GM23338 (cell line): ENCODE data around the gene FHAD1. TPM values are rescaled to one million over a fixed set of nuclear protein-coding genes. Genes with fewer than 3 reads are reported as not detected.

Experiments used
- ATAC-seq: fragments of 200-7000 bp; cut with Tn5 transposase; 3 replicates; pipeline ENCODE4 v1.9.1; 2020
- DNase-seq: peaks from one replicate; pipeline ENCODE4 v3.0.0-alpha.2; 2015; ENCODE audit warnings: low spot score
- H2AFZ ChIP-seq: fragments of 200-600 bp; sonication (generic); 2 replicates; pipeline ENCODE4 v1.8.0; 2016; ENCODE audit warnings: antibody characterized with exemption, mild to moderate bottlenecking, moderate library complexity
- H3F3A ChIP-seq: fragments of 200-600 bp; sonication (generic); replicated peaks from 2 replicates; pipeline ENCODE4 v1.8.0; 2017; ENCODE audit warnings: antibody characterized with exemption, mixed run types, low read depth
- H3K27ac ChIP-seq: fragments of 200-600 bp; sonication (generic); 2 replicates; pipeline ENCODE4 v1.6.1; 2016; ENCODE audit warnings: low read depth
- H3K27me3 ChIP-seq: fragments of 200-600 bp; sonication (generic); 2 replicates; pipeline ENCODE4 v1.8.0; 2016; ENCODE audit warnings: mild to moderate bottlenecking, mixed run types, moderate library complexity; ENCODE audit not compliant: insufficient read depth
- H3K36me3 ChIP-seq: fragments of 200-600 bp; sonication (generic); 2 replicates; pipeline ENCODE4 v1.8.0; 2016; ENCODE audit warnings: mild to moderate bottlenecking; ENCODE audit not compliant: insufficient read depth
- H3K4me1 ChIP-seq: fragments of 200-600 bp; sonication (generic); 2 replicates; pipeline ENCODE4 v1.8.0; 2016; ENCODE audit warnings: mild to moderate bottlenecking, moderate library complexity; ENCODE audit not compliant: insufficient read depth
- H3K4me2 ChIP-seq: fragments of 200-600 bp; sonication (generic); 2 replicates; pipeline ENCODE4 v1.7.1; 2017; ENCODE audit warnings: mixed run types
- H3K4me3 ChIP-seq: fragments of 200-600 bp; sonication (generic); 2 replicates; pipeline ENCODE4 v1.6.1; 2016; ENCODE audit warnings: mixed run types
- H3K79me2 ChIP-seq: fragments of 200-600 bp; sonication (generic); replicated peaks from 2 replicates; pipeline ENCODE4 v1.8.0; 2017; ENCODE audit warnings: mild to moderate bottlenecking; ENCODE audit not compliant: insufficient read depth
- H3K9me2 ChIP-seq: fragments of 200-600 bp; sonication (generic); 2 replicates; pipeline ENCODE4 v1.8.0; 2017; ENCODE audit not compliant: insufficient read depth
- H4K20me1 ChIP-seq: fragments of 200-600 bp; sonication (generic); replicated peaks from 2 replicates; pipeline ENCODE4 v1.8.0; 2017; ENCODE audit warnings: mild to moderate bottlenecking; ENCODE audit not compliant: insufficient read depth
- H3K27ac Mint-ChIP-seq: 2 replicates; pipeline ENCODE4 v1.8.0; 2020; ENCODE audit warnings: inconsistent platforms, mild to moderate bottlenecking, moderate library complexity, mixed read lengths
- H3K27me3 Mint-ChIP-seq: 3 replicates; pipeline ENCODE4 v1.8.0; 2022; ENCODE audit warnings: low read depth, mild to moderate bottlenecking, moderate library complexity, mixed read lengths, inconsistent platforms; ENCODE audit not compliant: insufficient read depth, poor library complexity
- H3K36me3 Mint-ChIP-seq: 3 replicates; pipeline ENCODE4 v1.8.0; 2021; ENCODE audit warnings: low read depth, mild to moderate bottlenecking, inconsistent platforms, moderate library complexity, mixed read lengths
- H3K4me1 Mint-ChIP-seq: 3 replicates; pipeline ENCODE4 v1.8.0; 2020; ENCODE audit warnings: mild to moderate bottlenecking, inconsistent platforms, mixed read lengths
- H3K4me3 Mint-ChIP-seq: 3 replicates; pipeline ENCODE4 v1.8.0; 2021; ENCODE audit warnings: moderate library complexity, mild to moderate bottlenecking, inconsistent platforms, mixed read lengths
- H3K9me3 Mint-ChIP-seq: 3 replicates; pipeline ENCODE4 v1.8.0; 2020; ENCODE audit warnings: moderate library complexity, mild to moderate bottlenecking, inconsistent platforms, mixed read lengths
- CREB1 ChIP-seq: fragments of 250-450 bp; sonication (Bioruptor Pico); IDR thresholded peaks from 2 replicates; pipeline ENCODE4 v1.5.0; 2020; ENCODE audit warnings: low read depth, mild to moderate bottlenecking, moderate library complexity
- CTCF ChIP-seq, 2 experiments: fragments of 200-600 bp in 1 of 2; sonication (generic) in 1 of 2; conservative IDR thresholded peaks; 2 replicates each; pipeline versions ENCODE4 v1.5.1 to v1.6.1; 2016 to 2017; ENCODE audit warnings: antibody characterized with exemption in 2 of 2, low read depth in 2 of 2, mild to moderate bottlenecking in 2 of 2, moderate library complexity in 1 of 2
- EZH2 ChIP-seq: fragments of 200-600 bp; sonication (generic); IDR thresholded peaks from one replicate; pipeline ENCODE4 v1.8.0; 2017; ENCODE audit warnings: antibody characterized with exemption, mild to moderate bottlenecking, low read depth; ENCODE audit not compliant: unreplicated experiment
- EZH2phosphoT487 ChIP-seq: fragments of 200-600 bp; sonication (generic); IDR thresholded peaks from one replicate; pipeline ENCODE4 v1.8.1; 2018; ENCODE audit warnings: antibody characterized with exemption; ENCODE audit not compliant: unreplicated experiment
- JUNB ChIP-seq: IDR thresholded peaks from one replicate; pipeline ENCODE4 v1.6.1; 2016; ENCODE audit warnings: antibody characterized with exemption; ENCODE audit not compliant: unreplicated experiment
- NANOG ChIP-seq: IDR thresholded peaks from 2 replicates; pipeline ENCODE4 v1.6.1; 2016; ENCODE audit warnings: antibody characterized with exemption, borderline replicate concordance
- STAT1 ChIP-seq: IDR thresholded peaks from one replicate; pipeline ENCODE4 v1.6.1; 2016; ENCODE audit warnings: antibody characterized with exemption; ENCODE audit not compliant: unreplicated experiment
- ZNF331 ChIP-seq: fragments of 250-450 bp; sonication (Bioruptor Pico); IDR thresholded peaks from 2 replicates; pipeline ENCODE4 v1.5.0; 2020; ENCODE audit warnings: low read depth, mild to moderate bottlenecking, moderate library complexity
- polyA plus RNA-seq: library from polyadenylated mRNA; unstranded; fragments of >200 nt; fragmentation: Nextera tagmentation; extraction: Ambion mirVana; gene quantifications from 2 replicates; pipeline ENCODE4 v1.2.1, GENCODE V29; 2016
- total RNA-seq: library from RNA; depleted of rRNA; stranded (reverse); fragments of >200 nt; shearing (Covaris generic); gene quantifications from 2 replicates; pipeline ENCODE4 v1.2.3, GENCODE V29; 2014
- TF ChIP-seq, protein P1 (sequence below): IDR thresholded peaks from 2 replicates; pipeline ENCODE4 v1.6.1; 2016; ENCODE audit warnings: antibody characterized with exemption
- TF ChIP-seq, protein P2 (sequence below): IDR thresholded peaks from one replicate; pipeline ENCODE4 v1.6.1; 2018; ENCODE audit warnings: antibody characterized with exemption; ENCODE audit not compliant: unreplicated experiment

Gene FHAD1
- total and polyA plus RNA-seq, 2 experiments from 2014 or later: 1.8 to 3.3 TPM

DNA sequence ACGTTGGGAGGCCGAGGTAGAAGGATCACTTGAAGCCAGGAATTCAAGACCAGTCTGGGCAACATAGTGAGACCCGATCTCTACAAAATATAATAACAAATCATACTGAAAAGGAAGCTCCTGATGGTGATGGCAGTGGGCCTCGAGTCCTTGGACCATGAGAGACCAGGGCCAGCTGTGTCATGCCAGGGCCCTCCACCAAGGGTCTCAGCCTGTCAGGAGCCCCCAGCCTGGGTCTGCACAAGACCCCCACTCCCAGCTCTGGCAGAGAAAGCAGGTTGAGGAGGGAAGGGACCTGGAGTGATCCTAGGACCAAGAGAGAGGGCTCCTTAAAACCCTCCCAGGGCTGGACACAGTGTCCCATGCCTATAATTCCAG, 184.5 kb downstream of the FHAD1 start (continued):
- TF ChIP-seq CTCF (conservative IDR thresholded peaks at IDR 0.05; ENCODE audit: low read depth in 2 of 2) (no peak), STAT1 (no peak), EZH2 (no peak), EZH2phosphoT487 (no peak), CREB1 (CRISPR knock-in tag) (no peak)
- TF ChIP-seq, protein P1, sequence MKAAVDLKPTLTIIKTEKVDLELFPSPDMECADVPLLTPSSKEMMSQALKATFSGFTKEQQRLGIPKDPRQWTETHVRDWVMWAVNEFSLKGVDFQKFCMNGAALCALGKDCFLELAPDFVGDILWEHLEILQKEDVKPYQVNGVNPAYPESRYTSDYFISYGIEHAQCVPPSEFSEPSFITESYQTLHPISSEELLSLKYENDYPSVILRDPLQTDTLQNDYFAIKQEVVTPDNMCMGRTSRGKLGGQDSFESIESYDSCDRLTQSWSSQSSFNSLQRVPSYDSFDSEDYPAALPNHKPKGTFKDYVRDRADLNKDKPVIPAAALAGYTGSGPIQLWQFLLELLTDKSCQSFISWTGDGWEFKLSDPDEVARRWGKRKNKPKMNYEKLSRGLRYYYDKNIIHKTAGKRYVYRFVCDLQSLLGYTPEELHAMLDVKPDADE: no peak

GRCh38 chr1:15432324-15432723, 185.3 kb downstream of the FHAD1 start:
- no peaks in the 10 kb centered on the region for H3K9me3 Mint-ChIP-seq
- H3K27me3 Mint-ChIP-seq: peaks cover 6% of the 10 kb centered on the region
- H3K79me2 ChIP-seq: no peaks in the 10 kb centered on the region
- H2AFZ ChIP-seq: no peak overlapping the region
- no peak overlapping the region for H3K4me3 ChIP-seq
- H3K9me2 ChIP-seq: no peaks in the 10 kb centered on the region
- DNase-seq: peak; percentile 38
- ATAC-seq: no peak
- H3K4me1 ChIP-seq: no peaks in the 10 kb centered on the region
- TF ChIP-seq EZH2 (no peak), NANOG (no peak), EZH2phosphoT487 (no peak), ZNF331 (CRISPR knock-in tag) (no peak), JUNB (no peak)
- TF ChIP-seq, protein P1: no peak
- TF ChIP-seq, protein P2, sequence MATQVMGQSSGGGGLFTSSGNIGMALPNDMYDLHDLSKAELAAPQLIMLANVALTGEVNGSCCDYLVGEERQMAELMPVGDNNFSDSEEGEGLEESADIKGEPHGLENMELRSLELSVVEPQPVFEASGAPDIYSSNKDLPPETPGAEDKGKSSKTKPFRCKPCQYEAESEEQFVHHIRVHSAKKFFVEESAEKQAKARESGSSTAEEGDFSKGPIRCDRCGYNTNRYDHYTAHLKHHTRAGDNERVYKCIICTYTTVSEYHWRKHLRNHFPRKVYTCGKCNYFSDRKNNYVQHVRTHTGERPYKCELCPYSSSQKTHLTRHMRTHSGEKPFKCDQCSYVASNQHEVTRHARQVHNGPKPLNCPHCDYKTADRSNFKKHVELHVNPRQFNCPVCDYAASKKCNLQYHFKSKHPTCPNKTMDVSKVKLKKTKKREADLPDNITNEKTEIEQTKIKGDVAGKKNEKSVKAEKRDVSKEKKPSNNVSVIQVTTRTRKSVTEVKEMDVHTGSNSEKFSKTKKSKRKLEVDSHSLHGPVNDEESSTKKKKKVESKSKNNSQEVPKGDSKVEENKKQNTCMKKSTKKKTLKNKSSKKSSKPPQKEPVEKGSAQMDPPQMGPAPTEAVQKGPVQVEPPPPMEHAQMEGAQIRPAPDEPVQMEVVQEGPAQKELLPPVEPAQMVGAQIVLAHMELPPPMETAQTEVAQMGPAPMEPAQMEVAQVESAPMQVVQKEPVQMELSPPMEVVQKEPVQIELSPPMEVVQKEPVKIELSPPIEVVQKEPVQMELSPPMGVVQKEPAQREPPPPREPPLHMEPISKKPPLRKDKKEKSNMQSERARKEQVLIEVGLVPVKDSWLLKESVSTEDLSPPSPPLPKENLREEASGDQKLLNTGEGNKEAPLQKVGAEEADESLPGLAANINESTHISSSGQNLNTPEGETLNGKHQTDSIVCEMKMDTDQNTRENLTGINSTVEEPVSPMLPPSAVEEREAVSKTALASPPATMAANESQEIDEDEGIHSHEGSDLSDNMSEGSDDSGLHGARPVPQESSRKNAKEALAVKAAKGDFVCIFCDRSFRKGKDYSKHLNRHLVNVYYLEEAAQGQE: no peak
- no peaks in the 10 kb centered on the region for H3F3A ChIP-seq
- no peaks in the 10 kb centered on the region for H3K36me3 ChIP-seq
- H3K27ac Mint-ChIP-seq: peak overlapping the region; percentile 67; the same call in 1 of the 2 replicates
- H3K4me1 Mint-ChIP-seq: peaks cover 4% of the 10 kb centered on the region; the same call in 2 of the 3 replicates
- no peaks in the 10 kb centered on the region for H4K20me1 ChIP-seq
- no peaks in the 10 kb centered on the region for H3K27me3 ChIP-seq
- H3K4me3 Mint-ChIP-seq: no peak overlapping the region
- H3K36me3 Mint-ChIP-seq: no peaks in the 10 kb centered on the region; the same call in 2 of the 3 replicates
- H3K4me2 ChIP-seq: no peak overlapping the region
- no peak overlapping the region for H3K27ac ChIP-seq
